ENCODE data around the gene ZNF628.
A peak's percentile ranks its signal among the peaks of the same experiment; 100 is the strongest.

The ZNF628 gene

GRCh38 chr19:55451163-55451964 is 25.1 kb upstream of the ZNF628 start:
- ChIA-PET CTCF (no interaction called here), POLR2A (interaction anchor here (0.9 kb wide), 1 partner anchor 11 kb away, joined by 3 read pairs; the partner anchor contains the start of gene ISOC2)
- TF ChIP-seq L3MBTL2 (conservative IDR thresholded peaks at IDR 0.05) (no peak), ARNT (IDR thresholded peaks at IDR 0.05) (no peak), SP1 (IDR thresholded peaks at IDR 0.05) (no peak)
- no peak for DNase-seq (ENCODE audit: extremely low spot score)

DNA sequence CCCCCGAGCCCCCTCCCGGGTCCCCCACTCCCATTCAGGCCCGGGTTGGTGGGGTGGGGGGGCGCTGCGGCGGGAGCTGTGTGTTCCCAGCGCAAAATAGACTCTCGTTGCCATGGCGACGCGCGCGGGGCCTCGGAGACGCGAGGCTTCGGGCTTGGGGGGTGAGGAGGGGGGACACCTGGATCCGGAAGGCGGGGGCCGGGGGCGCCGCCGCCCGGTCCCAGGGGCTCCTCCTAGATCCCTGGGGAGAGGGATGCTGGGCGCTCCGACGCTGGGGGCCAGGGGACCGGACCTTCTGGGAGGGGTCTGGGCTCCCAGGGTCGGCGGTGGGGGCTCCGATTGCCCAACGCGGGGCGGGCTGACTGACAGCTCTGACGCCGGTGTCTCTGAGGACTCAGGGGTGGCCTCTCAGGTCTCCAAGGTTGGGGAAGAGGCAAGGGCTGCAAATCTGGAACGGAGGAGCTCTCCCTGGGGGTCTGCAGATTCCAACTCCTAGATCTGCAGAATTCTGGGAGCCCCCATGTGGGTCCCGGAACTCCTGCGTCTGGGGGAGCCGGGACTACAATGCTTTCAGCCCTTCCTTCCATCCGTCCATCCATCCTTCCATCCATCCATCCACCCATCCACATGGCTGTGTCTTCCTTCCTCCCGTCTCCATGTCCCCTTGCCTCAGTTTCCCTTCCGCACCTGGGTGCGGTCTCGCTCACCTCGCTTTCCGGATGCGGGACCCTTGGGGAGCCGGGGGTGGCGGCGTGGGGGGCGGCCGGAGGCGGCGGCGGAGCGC is 24.3 kb upstream of the ZNF628 start:
- no peak for TF ChIP-seq NFRKB (IDR thresholded peaks at IDR 0.05)
- TF ChIP-seq, protein P1, sequence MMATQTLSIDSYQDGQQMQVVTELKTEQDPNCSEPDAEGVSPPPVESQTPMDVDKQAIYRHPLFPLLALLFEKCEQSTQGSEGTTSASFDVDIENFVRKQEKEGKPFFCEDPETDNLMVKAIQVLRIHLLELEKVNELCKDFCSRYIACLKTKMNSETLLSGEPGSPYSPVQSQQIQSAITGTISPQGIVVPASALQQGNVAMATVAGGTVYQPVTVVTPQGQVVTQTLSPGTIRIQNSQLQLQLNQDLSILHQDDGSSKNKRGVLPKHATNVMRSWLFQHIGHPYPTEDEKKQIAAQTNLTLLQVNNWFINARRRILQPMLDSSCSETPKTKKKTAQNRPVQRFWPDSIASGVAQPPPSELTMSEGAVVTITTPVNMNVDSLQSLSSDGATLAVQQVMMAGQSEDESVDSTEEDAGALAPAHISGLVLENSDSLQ (IDR thresholded peaks at IDR 0.05): peak; percentile 64
- ChIA-PET POLR2A (interaction anchor here (0.9 kb wide), 1 partner anchor 10 kb away, joined by 3 read pairs; the partner anchor contains the start of gene ISOC2), CTCF (no interaction called here)
- no peak for DNase-seq (ENCODE audit: extremely low spot score)

DNA sequence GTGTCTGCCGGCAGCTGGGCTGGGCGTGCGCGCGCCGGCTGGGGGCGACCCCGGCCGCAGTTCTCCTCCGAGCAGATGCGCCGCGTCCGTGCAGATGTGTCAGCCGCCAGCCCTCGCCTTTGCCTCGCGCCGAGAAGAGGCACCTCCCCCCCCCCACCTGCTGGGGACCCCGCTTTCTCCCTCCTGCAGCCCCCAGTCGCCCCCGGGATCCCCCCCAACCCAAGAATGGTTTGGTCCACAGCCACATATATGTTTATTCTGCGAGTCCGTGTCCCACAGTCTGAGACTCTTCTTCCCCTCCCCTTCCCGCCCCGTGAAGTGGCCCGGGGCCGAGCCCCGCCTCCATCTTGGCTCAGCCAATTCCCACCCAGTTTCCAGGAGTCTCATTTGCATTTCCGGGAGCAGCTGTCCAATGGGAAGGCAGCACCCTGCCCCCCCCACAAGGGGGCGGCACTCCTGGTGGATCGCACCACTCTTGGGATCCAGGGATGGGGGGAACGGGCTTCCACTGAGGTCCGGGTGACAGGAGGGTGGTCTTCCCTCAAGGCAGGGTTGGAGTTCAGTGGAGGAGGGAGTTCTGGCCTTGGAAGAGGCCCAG is 23.6 kb upstream of the ZNF628 start:
- DNase-seq (ENCODE audit: extremely low spot score): peak; percentile 88
- CTCF ChIA-PET: interaction anchor here (1.1 kb wide), 1 partner anchor 15 kb away, joined by 7 read pairs; no protein-coding TSS in a partner anchor
- POLR2A ChIA-PET: interaction anchor here (0.9 to 1.7 kb wide), 2 partner anchors 9 to 23 kb away, joined by 3 to 7 read pairs; partner anchors contain the start of genes ISOC2 and ZNF628
- TF ChIP-seq FOXK2 (IDR thresholded peaks at IDR 0.05) (no peak), HDGF (IDR thresholded peaks at IDR 0.05; ENCODE audit: borderline replicate concordance) (no peak), L3MBTL2 (conservative IDR thresholded peaks at IDR 0.05) (no peak), LEF1 (IDR thresholded peaks at IDR 0.05; ENCODE audit: borderline replicate concordance) (no peak), BHLHE40 (IDR thresholded peaks at IDR 0.05; ENCODE audit: borderline replicate concordance) (peak; percentile 67; the same call in 1 of the 2 replicates), FOXM1 (IDR thresholded peaks at IDR 0.05; ENCODE audit: borderline replicate concordance) (peak; percentile 88)

- no peak for DNase-seq (ENCODE audit: extremely low spot score)
- CTCF ChIA-PET: interaction anchor here (0.5 to 1.1 kb wide), 3 partner anchors 14 to 312 kb away, joined by 3 to 7 read pairs (median 3); no protein-coding TSS in a partner anchor
- POLR2A ChIA-PET: interaction anchor here (1.7 kb wide), 1 partner anchor 23 kb away, joined by 7 read pairs; the partner anchor contains the start of gene ZNF628
- no peak for TF ChIP-seq FOXM1 (IDR thresholded peaks at IDR 0.05; ENCODE audit: borderline replicate concordance)
- TF ChIP-seq BHLHE40 (IDR thresholded peaks at IDR 0.05; ENCODE audit: borderline replicate concordance): no peak
- no peak for TF ChIP-seq L3MBTL2 (conservative IDR thresholded peaks at IDR 0.05)
- no peak for TF ChIP-seq ARNT (IDR thresholded peaks at IDR 0.05)
- TF ChIP-seq LEF1 (IDR thresholded peaks at IDR 0.05; ENCODE audit: borderline replicate concordance): no peak
- no peak for TF ChIP-seq ZNF384 (IDR thresholded peaks at IDR 0.05)
- TF ChIP-seq HDGF (IDR thresholded peaks at IDR 0.05; ENCODE audit: borderline replicate concordance): no peak
- TF ChIP-seq, protein P1 (IDR thresholded peaks at IDR 0.05): no peak
- no peak for TF ChIP-seq CTBP1 (IDR thresholded peaks at IDR 0.05; ENCODE audit: borderline replicate concordance)
- no peak for TF ChIP-seq TARDBP (IDR thresholded peaks at IDR 0.05)
- no peak for TF ChIP-seq ELF4 (IDR thresholded peaks at IDR 0.05)
- no peak for TF ChIP-seq SP1 (IDR thresholded peaks at IDR 0.05)
- TF ChIP-seq FOXA1 (IDR thresholded peaks at IDR 0.05): no peak
- no peak for TF ChIP-seq NFRKB (IDR thresholded peaks at IDR 0.05)
- TF ChIP-seq SUZ12 (IDR thresholded peaks at IDR 0.05): no peak
- no peak for TF ChIP-seq FOXK2 (IDR thresholded peaks at IDR 0.05)
These were observed 22.7 kb upstream of the ZNF628 start for GRCh38 chr19:55453511-55454260.

DNA sequence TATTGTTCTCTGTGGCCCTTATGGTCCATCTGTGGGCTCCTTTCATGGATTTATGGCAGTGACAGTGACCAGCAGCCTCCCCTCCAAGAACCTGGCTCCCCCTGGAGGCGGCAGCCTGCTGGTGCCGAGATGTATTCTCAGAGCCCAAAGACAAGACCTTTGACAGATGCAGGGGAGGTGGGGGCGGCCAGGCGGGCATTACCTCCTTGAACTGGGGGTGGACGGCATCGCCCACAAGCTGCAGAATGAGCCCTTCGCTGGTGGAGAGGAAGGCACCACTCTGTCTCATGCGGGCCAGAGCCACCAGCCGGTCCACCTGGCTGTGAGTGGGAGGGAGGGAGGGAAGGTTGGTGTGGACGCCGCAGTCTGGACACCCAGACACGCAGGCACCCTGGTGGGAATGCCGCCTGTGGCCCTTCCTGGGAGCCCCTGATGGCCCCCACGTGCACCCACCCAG is 21.6 kb upstream of the ZNF628 start:
- DNase-seq (ENCODE audit: extremely low spot score): peak; percentile 59
- POLR2A ChIA-PET: interaction anchor here (1.7 kb wide), 1 partner anchor 21 kb away, joined by 7 read pairs; the partner anchor contains the start of gene ZNF628
- CTCF ChIA-PET: no interaction called here
- TF ChIP-seq FOXK2 (IDR thresholded peaks at IDR 0.05) (no peak), CTBP1 (IDR thresholded peaks at IDR 0.05; ENCODE audit: borderline replicate concordance) (no peak), LEF1 (IDR thresholded peaks at IDR 0.05; ENCODE audit: borderline replicate concordance) (no peak), ARNT (IDR thresholded peaks at IDR 0.05) (no peak), NFRKB (IDR thresholded peaks at IDR 0.05) (no peak), FOXA1 (IDR thresholded peaks at IDR 0.05) (no peak), L3MBTL2 (conservative IDR thresholded peaks at IDR 0.05) (no peak), ZNF384 (IDR thresholded peaks at IDR 0.05) (no peak), HDGF (IDR thresholded peaks at IDR 0.05; ENCODE audit: borderline replicate concordance) (no peak), BHLHE40 (IDR thresholded peaks at IDR 0.05; ENCODE audit: borderline replicate concordance) (no peak), SP1 (IDR thresholded peaks at IDR 0.05) (no peak)
- TF ChIP-seq, protein P1 (IDR thresholded peaks at IDR 0.05): no peak

Measured in HEK293T (cell line).